Measurements from ENCODE around the gene TBX6.
A peak's percentile ranks its signal among the peaks of the same experiment; 100 is the strongest.

The TBX6 gene

DNA sequence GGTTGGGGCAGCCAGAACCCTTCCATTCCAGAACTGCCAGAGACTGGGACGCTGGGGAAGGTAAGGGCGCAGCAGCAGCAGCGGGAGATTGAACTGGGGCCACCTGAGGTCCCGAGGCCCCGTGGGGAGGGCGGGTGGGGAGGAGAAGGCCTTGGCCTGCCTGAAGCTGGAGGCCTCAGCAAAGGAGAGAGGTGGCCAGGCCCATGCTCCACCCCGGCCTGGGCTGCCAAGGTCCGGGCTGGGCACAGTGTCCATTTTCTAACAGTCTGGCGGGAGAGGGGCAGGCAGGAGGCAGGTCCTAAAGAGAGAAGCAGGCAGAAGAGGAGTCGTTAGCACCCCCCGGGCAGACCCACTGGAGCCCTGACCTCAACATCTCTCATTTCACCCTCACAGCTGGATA, 22.7 kb upstream of the TBX6 start:
- TF ChIP-seq, protein P1, sequence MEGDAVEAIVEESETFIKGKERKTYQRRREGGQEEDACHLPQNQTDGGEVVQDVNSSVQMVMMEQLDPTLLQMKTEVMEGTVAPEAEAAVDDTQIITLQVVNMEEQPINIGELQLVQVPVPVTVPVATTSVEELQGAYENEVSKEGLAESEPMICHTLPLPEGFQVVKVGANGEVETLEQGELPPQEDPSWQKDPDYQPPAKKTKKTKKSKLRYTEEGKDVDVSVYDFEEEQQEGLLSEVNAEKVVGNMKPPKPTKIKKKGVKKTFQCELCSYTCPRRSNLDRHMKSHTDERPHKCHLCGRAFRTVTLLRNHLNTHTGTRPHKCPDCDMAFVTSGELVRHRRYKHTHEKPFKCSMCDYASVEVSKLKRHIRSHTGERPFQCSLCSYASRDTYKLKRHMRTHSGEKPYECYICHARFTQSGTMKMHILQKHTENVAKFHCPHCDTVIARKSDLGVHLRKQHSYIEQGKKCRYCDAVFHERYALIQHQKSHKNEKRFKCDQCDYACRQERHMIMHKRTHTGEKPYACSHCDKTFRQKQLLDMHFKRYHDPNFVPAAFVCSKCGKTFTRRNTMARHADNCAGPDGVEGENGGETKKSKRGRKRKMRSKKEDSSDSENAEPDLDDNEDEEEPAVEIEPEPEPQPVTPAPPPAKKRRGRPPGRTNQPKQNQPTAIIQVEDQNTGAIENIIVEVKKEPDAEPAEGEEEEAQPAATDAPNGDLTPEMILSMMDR (IDR thresholded peaks at IDR 0.05; ENCODE audit: unreplicated experiment in 3 of 3) = no peak
- Mint-ChIP-seq H3K36me3 (ENCODE audit: low read depth) (peaks cover 31% of the 10 kb centered on the region), H3K27ac (no peak overlapping the region), H3K27me3 (ENCODE audit: low read depth) (peaks cover 7% of the 10 kb centered on the region), H3K4me1 (peaks cover 11% of the 10 kb centered on the region), H3K4me3 (no peak overlapping the region), H3K9me3 (no peaks in the 10 kb centered on the region)

DNA sequence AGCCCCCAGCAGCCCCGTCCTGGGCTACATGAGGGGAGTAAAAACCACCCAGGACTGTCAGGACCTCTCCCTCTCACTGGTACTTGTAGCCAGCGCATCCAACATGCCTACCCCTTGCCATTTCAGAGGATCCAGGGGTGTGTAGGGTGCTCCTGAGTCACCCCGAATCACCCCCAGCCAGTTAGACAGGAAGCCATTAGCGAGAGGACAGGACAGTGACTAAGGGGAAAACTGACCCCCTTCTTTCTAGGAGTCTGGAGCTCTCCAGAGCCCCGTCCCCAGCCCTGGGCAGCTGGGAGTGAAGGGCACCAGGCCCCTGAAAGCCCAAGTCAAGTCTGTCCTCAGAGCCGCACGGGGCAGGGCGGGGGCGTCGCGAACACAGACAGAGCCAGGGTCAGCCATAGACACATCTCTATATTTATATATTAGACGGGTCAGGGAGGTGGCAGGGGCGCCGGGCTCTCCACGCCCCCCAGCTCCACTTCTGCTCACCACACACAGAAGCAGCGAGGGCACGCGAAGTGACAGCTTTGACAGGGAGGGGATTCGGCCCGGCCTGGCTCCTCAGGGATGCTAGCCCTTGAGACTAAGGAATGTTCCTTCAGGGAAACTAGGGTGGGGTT, 22.1 kb upstream of the TBX6 start:
- Mint-ChIP-seq H3K4me1 (peaks cover 8% of the 10 kb centered on the region), H3K36me3 (ENCODE audit: low read depth) (peaks cover 26% of the 10 kb centered on the region), H3K4me3 (no peak overlapping the region), H3K9me3 (no peaks in the 10 kb centered on the region), H3K27ac (peak overlapping the region in 1 of 3 experiments; percentile 57), H3K27me3 (ENCODE audit: low read depth) (peaks cover 7% of the 10 kb centered on the region)
- TF ChIP-seq, protein P1 (IDR thresholded peaks at IDR 0.05; ENCODE audit: unreplicated experiment in 3 of 3) = no peak

DNA sequence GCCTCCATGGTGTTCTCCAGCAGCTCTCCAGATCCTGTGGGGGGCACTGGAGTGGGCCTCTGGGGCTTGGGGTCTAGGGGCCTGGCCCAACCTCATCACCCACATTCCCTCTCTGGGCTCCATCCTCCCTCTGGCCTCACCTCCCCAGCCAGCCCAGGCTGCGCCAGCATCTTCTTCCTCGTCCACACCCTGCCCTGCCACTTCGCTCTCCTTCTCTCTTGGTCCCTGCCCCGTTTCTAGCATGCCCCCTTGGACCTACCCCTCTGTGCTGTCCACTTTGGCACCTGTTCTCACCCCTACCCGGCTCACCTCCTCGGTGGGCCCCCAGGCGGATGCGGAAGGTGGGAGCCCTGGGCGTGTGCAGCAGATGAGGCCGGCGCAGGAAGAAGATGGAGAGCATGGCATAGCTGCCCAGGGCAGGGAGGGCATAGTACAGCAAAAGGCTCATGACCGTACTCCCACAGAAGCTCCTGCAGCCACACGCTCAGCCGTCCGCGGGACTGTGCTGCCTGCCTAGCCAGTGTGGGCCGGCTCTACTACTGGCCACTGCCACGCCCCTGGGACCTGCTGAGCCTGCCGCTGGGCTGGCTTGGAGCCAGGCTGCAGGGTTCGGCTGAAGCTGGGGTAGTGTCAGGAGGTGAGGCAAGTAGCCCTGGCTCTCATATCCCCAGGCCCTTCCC, 21.4 kb upstream of the TBX6 start, which contains the start of gene GDPD3:
Gene GDPD3 (minus strand): TSS at position 507 of the 680 bp plus-strand sequence. CDS start 59 bp downstream, at position 448.
- Mint-ChIP-seq H3K9me3 (no peaks in the 10 kb centered on the region), H3K27me3 (ENCODE audit: low read depth) (peaks cover 7% of the 10 kb centered on the region), H3K4me3 (no peak within 1 kb of the TSS), H3K36me3 (ENCODE audit: low read depth) (peaks cover 24% of the 10 kb centered on the region), H3K27ac (peak within 1 kb of the TSS in 1 of 3 experiments; percentile 57), H3K4me1 (peaks cover 8% of the 10 kb centered on the region)
- TF ChIP-seq, protein P1 (IDR thresholded peaks at IDR 0.05; ENCODE audit: unreplicated experiment in 3 of 3) = no peak

DNA sequence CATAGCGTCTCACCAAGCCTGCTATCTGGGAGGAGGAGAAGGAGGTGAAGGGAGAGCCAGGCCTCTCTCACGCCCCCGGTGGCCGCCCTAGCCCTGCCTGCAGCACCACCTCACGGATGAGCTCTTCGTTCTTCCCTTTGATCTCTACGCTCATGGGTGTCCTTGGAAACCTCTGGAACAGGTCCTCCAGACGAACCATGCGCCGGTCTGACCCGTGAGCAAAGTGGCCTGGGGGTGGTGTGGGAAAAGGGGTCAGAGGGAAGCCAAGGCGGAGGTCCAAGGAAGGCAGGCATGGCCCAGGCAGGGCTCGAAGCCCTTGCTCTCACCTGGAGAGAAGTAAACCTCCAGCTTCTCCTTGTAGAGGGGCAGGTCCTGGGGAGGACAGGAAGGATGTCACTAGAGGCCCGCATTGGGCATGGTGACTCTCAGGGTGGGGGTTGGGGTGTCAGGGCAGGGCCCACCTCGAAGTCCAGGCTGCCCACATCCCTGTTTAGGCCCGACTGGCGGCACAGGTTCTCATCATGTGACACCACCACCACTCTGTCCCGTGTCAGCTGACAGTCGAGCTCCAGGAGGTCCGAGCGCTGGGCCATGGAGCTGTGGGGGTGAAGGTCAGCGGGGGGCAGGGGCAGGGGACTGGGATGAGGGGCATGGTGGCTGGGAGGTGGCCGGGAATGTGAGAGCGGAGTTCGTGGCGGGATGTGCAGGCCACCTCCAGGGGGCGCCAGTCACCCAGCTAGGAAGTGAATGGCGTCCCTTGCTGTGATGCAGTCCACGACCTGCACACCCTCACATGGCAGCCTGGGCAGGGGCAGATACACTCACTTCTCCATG, 20.7 kb upstream of the TBX6 start:
- H3K36me3 Mint-ChIP-seq (ENCODE audit: low read depth) = peaks cover 24% of the 10 kb centered on the region
- no peak overlapping the region for H3K4me3 Mint-ChIP-seq
- no peak overlapping the region for H3K27ac Mint-ChIP-seq
- peaks cover 8% of the 10 kb centered on the region for H3K4me1 Mint-ChIP-seq
- peaks cover 7% of the 10 kb centered on the region for H3K27me3 Mint-ChIP-seq (ENCODE audit: low read depth)
- TF ChIP-seq, protein P1 (IDR thresholded peaks at IDR 0.05; ENCODE audit: unreplicated experiment in 3 of 3) = peak; percentile 50 to 55 (median 53)
- no peaks in the 10 kb centered on the region for H3K9me3 Mint-ChIP-seq

DNA sequence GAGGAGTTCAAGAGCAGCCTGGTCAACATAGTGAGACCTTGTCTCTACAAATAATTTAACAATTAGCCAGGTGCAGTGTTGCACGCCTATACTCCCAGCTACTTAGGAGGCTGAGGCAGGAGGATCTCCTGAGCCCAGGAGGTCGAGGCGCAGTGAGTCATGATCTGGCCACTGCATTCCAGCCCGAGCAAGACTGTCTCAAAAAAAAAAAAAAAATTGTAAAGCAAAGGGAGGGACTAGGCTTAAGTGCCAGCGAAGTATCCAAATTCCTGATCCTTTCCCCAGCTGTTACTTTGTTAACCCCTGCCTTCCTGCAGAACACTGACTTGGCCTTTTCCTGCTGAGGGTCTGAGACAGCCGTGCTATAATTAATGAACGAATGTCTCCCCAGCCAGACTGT, 18.9 kb upstream of the TBX6 start:
- Mint-ChIP-seq H3K4me3 (peak overlapping the region in 1 of 3 experiments; percentile 16), H3K27ac (peak overlapping the region; percentile 49 to 72 (median 70)), H3K9me3 (no peaks in the 10 kb centered on the region), H3K27me3 (ENCODE audit: low read depth) (peaks cover 7% of the 10 kb centered on the region), H3K36me3 (ENCODE audit: low read depth) (peaks cover 32% of the 10 kb centered on the region), H3K4me1 (peaks cover 8% of the 10 kb centered on the region)
- TF ChIP-seq, protein P1 (IDR thresholded peaks at IDR 0.05; ENCODE audit: unreplicated experiment in 3 of 3) = no peak
